OCI-LY1 (cell line): ENCODE measurements around the gene CSDE1.

Experiments
- CTCF ChIP-seq: fragments of 200-600 bp; sonication (generic), shearing (Covaris generic); IDR thresholded peaks from 2 replicates; pipeline ENCODE4 v1.5.1; 2017; ENCODE audit warnings: mild to moderate bottlenecking, antibody characterized with exemption, low read length, moderate library complexity, mixed read lengths
- EZH2 ChIP-seq: fragments of 200-600 bp; sonication (generic), shearing (Covaris generic); IDR thresholded peaks from 2 replicates; pipeline ENCODE4 v1.8.0; 2017; ENCODE audit warnings: borderline replicate concordance, mixed run types, mild to moderate bottlenecking, antibody characterized with exemption, low read length, moderate library complexity, mixed read lengths

GRCh38 chr1:114723915-114724314, 33.9 kb downstream of the CSDE1 start:
- no peak for TF ChIP-seq EZH2
- TF ChIP-seq CTCF, result no peak
